ENCODE measurements around the gene PCDH15. TPM values are rescaled to one million over a fixed set of nuclear protein-coding genes. Genes with fewer than 3 reads are reported as not detected.

Gene PCDH15
- total and polyA plus RNA-seq, 2 experiments from 2014 or later: 0.29 to 0.66 TPM

DNA sequence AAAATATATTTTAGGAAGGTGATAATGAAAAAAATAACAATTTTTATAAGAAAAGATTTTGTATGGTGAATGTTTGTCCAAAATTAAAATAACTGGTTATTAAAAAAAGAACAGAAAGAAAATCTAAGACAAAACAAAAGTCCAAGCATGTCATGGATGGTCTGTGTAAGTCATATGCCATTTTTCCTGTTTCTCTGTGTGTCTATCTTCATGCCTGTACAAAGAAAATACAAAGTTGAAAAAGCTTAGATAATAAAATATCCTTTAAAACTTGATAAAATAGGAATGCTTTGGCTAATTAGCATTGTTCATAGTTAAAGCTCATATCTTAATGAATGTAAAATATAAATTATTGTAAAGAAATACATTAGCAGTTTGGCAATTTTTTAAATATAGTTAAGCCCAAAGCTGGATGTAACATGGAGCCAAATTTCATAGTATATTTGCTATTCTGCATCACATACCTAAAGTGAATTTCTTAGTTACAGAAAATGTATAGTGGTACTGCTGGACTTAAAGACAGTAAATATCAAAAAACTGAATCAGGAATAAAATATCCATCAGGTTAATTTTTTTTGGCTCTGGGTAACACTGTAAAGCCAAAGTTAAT, 661.1 kb downstream of the PCDH15 start:
- H3F3A ChIP-seq (replicated peaks; ENCODE audit: low read depth): no peaks in the 10 kb centered on the region
- no peaks in the 10 kb centered on the region for H3K9me2 ChIP-seq (ENCODE audit: insufficient read depth)
- Mint-ChIP-seq H3K27ac (no peak overlapping the region), H3K27me3 (ENCODE audit: insufficient read depth, low read depth, poor library complexity) (no peaks in the 10 kb centered on the region), H3K9me3 (peaks cover 84% of the 10 kb centered on the region), H3K4me1 (no peaks in the 10 kb centered on the region), H3K4me3 (no peak overlapping the region), H3K36me3 (ENCODE audit: low read depth) (peaks cover 60% of the 10 kb centered on the region)
- peaks cover 18% of the 10 kb centered on the region for H3K36me3 ChIP-seq (ENCODE audit: insufficient read depth)
- H2AFZ ChIP-seq: no peak overlapping the region
- H4K20me1 ChIP-seq (replicated peaks; ENCODE audit: insufficient read depth): no peaks in the 10 kb centered on the region
- no peaks in the 10 kb centered on the region for H3K79me2 ChIP-seq (replicated peaks; ENCODE audit: insufficient read depth)
- no peak overlapping the region for H3K4me2 ChIP-seq
- DNase-seq (ENCODE audit: low spot score) (peak; percentile 20), ATAC-seq (no peak)
- H3K27ac ChIP-seq (ENCODE audit: low read depth): no peak overlapping the region
- no peak overlapping the region for H3K4me3 ChIP-seq
- no peaks in the 10 kb centered on the region for H3K4me1 ChIP-seq (ENCODE audit: insufficient read depth)
- H3K27me3 ChIP-seq (ENCODE audit: insufficient read depth): no peaks in the 10 kb centered on the region
- no peak for TF ChIP-seq EZH2phosphoT487 (IDR thresholded peaks at IDR 0.05; ENCODE audit: unreplicated experiment)
- TF ChIP-seq JUNB (IDR thresholded peaks at IDR 0.05; ENCODE audit: unreplicated experiment): no peak
- no peak for TF ChIP-seq POLR2AphosphoS5 (IDR thresholded peaks at IDR 0.05; ENCODE audit: low read depth)
- no peak for TF ChIP-seq EZH2 (IDR thresholded peaks at IDR 0.05; ENCODE audit: low read depth, unreplicated experiment)
- TF ChIP-seq CREB1 (CRISPR knock-in tag; IDR thresholded peaks at IDR 0.05; ENCODE audit: low read depth): no peak
- TF ChIP-seq, protein P1, sequence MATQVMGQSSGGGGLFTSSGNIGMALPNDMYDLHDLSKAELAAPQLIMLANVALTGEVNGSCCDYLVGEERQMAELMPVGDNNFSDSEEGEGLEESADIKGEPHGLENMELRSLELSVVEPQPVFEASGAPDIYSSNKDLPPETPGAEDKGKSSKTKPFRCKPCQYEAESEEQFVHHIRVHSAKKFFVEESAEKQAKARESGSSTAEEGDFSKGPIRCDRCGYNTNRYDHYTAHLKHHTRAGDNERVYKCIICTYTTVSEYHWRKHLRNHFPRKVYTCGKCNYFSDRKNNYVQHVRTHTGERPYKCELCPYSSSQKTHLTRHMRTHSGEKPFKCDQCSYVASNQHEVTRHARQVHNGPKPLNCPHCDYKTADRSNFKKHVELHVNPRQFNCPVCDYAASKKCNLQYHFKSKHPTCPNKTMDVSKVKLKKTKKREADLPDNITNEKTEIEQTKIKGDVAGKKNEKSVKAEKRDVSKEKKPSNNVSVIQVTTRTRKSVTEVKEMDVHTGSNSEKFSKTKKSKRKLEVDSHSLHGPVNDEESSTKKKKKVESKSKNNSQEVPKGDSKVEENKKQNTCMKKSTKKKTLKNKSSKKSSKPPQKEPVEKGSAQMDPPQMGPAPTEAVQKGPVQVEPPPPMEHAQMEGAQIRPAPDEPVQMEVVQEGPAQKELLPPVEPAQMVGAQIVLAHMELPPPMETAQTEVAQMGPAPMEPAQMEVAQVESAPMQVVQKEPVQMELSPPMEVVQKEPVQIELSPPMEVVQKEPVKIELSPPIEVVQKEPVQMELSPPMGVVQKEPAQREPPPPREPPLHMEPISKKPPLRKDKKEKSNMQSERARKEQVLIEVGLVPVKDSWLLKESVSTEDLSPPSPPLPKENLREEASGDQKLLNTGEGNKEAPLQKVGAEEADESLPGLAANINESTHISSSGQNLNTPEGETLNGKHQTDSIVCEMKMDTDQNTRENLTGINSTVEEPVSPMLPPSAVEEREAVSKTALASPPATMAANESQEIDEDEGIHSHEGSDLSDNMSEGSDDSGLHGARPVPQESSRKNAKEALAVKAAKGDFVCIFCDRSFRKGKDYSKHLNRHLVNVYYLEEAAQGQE (IDR thresholded peaks at IDR 0.05; ENCODE audit: unreplicated experiment): no peak
- TF ChIP-seq, protein P2, sequence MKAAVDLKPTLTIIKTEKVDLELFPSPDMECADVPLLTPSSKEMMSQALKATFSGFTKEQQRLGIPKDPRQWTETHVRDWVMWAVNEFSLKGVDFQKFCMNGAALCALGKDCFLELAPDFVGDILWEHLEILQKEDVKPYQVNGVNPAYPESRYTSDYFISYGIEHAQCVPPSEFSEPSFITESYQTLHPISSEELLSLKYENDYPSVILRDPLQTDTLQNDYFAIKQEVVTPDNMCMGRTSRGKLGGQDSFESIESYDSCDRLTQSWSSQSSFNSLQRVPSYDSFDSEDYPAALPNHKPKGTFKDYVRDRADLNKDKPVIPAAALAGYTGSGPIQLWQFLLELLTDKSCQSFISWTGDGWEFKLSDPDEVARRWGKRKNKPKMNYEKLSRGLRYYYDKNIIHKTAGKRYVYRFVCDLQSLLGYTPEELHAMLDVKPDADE (IDR thresholded peaks at IDR 0.05): no peak
- TF ChIP-seq, protein P3, sequence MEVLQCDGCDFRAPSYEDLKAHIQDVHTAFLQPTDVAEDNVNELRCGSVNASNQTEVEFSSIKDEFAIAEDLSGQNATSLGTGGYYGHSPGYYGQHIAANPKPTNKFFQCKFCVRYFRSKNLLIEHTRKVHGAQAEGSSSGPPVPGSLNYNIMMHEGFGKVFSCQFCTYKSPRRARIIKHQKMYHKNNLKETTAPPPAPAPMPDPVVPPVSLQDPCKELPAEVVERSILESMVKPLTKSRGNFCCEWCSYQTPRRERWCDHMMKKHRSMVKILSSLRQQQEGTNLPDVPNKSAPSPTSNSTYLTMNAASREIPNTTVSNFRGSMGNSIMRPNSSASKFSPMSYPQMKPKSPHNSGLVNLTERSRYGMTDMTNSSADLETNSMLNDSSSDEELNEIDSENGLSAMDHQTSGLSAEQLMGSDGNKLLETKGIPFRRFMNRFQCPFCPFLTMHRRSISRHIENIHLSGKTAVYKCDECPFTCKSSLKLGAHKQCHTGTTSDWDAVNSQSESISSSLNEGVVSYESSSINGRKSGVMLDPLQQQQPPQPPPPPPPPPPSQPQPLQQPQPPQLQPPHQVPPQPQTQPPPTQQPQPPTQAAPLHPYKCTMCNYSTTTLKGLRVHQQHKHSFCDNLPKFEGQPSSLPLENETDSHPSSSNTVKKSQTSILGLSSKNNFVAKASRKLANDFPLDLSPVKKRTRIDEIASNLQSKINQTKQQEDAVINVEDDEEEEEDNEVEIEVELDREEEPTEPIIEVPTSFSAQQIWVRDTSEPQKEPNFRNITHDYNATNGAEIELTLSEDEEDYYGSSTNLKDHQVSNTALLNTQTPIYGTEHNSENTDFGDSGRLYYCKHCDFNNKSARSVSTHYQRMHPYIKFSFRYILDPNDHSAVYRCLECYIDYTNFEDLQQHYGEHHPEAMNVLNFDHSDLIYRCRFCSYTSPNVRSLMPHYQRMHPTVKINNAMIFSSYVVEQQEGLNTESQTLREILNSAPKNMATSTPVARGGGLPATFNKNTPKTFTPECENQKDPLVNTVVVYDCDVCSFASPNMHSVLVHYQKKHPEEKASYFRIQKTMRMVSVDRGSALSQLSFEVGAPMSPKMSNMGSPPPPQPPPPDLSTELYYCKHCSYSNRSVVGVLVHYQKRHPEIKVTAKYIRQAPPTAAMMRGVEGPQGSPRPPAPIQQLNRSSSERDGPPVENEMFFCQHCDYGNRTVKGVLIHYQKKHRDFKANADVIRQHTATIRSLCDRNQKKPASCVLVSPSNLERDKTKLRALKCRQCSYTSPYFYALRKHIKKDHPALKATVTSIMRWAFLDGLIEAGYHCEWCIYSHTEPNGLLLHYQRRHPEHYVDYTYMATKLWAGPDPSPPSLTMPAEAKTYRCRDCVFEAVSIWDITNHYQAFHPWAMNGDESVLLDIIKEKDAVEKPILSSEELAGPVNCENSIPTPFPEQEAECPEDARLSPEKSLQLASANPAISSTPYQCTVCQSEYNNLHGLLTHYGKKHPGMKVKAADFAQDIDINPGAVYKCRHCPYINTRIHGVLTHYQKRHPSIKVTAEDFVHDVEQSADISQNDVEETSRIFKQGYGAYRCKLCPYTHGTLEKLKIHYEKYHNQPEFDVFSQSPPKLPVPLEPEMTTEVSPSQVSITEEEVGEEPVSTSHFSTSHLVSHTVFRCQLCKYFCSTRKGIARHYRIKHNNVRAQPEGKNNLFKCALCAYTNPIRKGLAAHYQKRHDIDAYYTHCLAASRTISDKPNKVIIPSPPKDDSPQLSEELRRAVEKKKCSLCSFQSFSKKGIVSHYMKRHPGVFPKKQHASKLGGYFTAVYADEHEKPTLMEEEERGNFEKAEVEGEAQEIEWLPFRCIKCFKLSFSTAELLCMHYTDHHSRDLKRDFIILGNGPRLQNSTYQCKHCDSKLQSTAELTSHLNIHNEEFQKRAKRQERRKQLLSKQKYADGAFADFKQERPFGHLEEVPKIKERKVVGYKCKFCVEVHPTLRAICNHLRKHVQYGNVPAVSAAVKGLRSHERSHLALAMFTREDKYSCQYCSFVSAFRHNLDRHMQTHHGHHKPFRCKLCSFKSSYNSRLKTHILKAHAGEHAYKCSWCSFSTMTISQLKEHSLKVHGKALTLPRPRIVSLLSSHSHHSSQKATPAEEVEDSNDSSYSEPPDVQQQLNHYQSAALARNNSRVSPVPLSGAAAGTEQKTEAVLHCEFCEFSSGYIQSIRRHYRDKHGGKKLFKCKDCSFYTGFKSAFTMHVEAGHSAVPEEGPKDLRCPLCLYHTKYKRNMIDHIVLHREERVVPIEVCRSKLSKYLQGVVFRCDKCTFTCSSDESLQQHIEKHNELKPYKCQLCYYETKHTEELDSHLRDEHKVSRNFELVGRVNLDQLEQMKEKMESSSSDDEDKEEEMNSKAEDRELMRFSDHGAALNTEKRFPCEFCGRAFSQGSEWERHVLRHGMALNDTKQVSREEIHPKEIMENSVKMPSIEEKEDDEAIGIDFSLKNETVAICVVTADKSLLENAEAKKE (CRISPR knock-in tag; IDR thresholded peaks at IDR 0.05): no peak
- no peak for TF ChIP-seq NANOG (IDR thresholded peaks at IDR 0.05; ENCODE audit: borderline replicate concordance)
- TF ChIP-seq, protein P4, sequence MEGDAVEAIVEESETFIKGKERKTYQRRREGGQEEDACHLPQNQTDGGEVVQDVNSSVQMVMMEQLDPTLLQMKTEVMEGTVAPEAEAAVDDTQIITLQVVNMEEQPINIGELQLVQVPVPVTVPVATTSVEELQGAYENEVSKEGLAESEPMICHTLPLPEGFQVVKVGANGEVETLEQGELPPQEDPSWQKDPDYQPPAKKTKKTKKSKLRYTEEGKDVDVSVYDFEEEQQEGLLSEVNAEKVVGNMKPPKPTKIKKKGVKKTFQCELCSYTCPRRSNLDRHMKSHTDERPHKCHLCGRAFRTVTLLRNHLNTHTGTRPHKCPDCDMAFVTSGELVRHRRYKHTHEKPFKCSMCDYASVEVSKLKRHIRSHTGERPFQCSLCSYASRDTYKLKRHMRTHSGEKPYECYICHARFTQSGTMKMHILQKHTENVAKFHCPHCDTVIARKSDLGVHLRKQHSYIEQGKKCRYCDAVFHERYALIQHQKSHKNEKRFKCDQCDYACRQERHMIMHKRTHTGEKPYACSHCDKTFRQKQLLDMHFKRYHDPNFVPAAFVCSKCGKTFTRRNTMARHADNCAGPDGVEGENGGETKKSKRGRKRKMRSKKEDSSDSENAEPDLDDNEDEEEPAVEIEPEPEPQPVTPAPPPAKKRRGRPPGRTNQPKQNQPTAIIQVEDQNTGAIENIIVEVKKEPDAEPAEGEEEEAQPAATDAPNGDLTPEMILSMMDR (conservative IDR thresholded peaks at IDR 0.05; ENCODE audit: low read depth in 2 of 2): no peak
- TF ChIP-seq ZNF114 (CRISPR knock-in tag; IDR thresholded peaks at IDR 0.05): no peak
- no peak for TF ChIP-seq STAT1 (IDR thresholded peaks at IDR 0.05; ENCODE audit: unreplicated experiment)
- no peak for TF ChIP-seq ZNF331 (CRISPR knock-in tag; IDR thresholded peaks at IDR 0.05; ENCODE audit: low read depth)
